Measurements from ENCODE around the gene MAGEA4.

MAGEA4 gene

DNA sequence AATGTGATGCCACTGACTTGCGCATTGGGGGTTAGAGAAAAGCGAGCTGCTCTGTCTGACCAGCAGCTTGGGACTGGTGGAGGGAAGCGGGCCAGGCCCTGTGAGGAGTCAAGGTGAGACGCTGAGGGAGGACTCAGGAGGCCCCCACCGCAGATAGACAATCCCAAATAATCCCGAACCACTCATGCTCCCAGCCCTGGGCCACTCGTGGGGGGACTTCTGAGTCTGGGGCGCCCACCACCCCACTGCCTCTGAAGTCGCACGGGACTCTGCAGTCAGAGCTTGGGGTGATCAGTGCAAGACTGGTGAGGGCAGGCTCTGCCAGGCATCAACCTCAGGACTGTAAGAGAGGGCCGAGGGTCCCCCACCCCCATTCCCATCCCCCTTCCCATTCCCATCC is 6.9 kb downstream of the MAGEA4 start:
- no CpG with 5 or more reads among the region's 11 CpGs for whole genome bisulfite sequencing (ENCODE audit: extremely low coverage, insufficient coverage, insufficient read length)
- H3K23ac ChIP-seq (ENCODE audit: low read length): no peak overlapping the region
- H3K4me1 ChIP-seq (ENCODE audit: control insufficient read depth in 1 of 2, insufficient read depth in 2 of 2, low read length in 2 of 2): no peaks in the 10 kb centered on the region
- H3K27ac ChIP-seq (ENCODE audit: low read depth, low read length): no peak overlapping the region
- H3K4me3 ChIP-seq (ENCODE audit: low read depth, low read length): no peak overlapping the region
- H4K12ac ChIP-seq (ENCODE audit: low read depth, low read length): no peak overlapping the region
- H2BK120ac ChIP-seq (ENCODE audit: insufficient read depth, low read length, poor library complexity): no peak overlapping the region
- H2BK5ac ChIP-seq (ENCODE audit: low read depth, low read length, poor library complexity): no peak overlapping the region
- H4K8ac ChIP-seq (ENCODE audit: low read depth, low read length): no peak overlapping the region
- H2BK12ac ChIP-seq (ENCODE audit: low read length): no peak overlapping the region
- no peaks in the 10 kb centered on the region for H3K9me3 ChIP-seq (ENCODE audit: insufficient read depth, low read depth, low read length)
- H3K4me2 ChIP-seq (ENCODE audit: low read length): no peak overlapping the region
- H2AK5ac ChIP-seq (ENCODE audit: low read length): no peak overlapping the region
- no peak for DNase-seq
- no peaks in the 10 kb centered on the region for H3K79me2 ChIP-seq (ENCODE audit: control insufficient read depth, insufficient read depth, low read length, poor library complexity)
- no peak overlapping the region for H3K4ac ChIP-seq (ENCODE audit: low read depth, low read length)
- no peak overlapping the region for H3K18ac ChIP-seq (ENCODE audit: low read length)
- no peaks in the 10 kb centered on the region for H3K27me3 ChIP-seq (ENCODE audit: insufficient read depth, low read length)
- H3K36me3 ChIP-seq (ENCODE audit: control insufficient read depth in 1 of 2, insufficient read depth in 2 of 2, low read length in 2 of 2): no peaks in the 10 kb centered on the region
- no peaks in the 10 kb centered on the region for H3K79me1 ChIP-seq (ENCODE audit: low read length)
- H4K91ac ChIP-seq (ENCODE audit: low read depth, low read length): no peak overlapping the region
- no peak overlapping the region for H3K9ac ChIP-seq (ENCODE audit: low read length)
- H3K14ac ChIP-seq (ENCODE audit: low read length): no peak overlapping the region
- no peak overlapping the region for H2AFZ ChIP-seq (ENCODE audit: insufficient read depth, low read length, poor library complexity)

GRCh38 chrX:151920101-151920500 is 7.4 kb downstream of the MAGEA4 start:
- WGBS (ENCODE audit: extremely low coverage, insufficient coverage, insufficient read length): no CpG with 5 or more reads among the region's 12 CpGs
- H2BK5ac ChIP-seq (ENCODE audit: low read depth, low read length, poor library complexity): no peak overlapping the region
- H3K4me2 ChIP-seq (ENCODE audit: low read length): no peak overlapping the region
- H2BK120ac ChIP-seq (ENCODE audit: insufficient read depth, low read length, poor library complexity): no peak overlapping the region
- H3K79me2 ChIP-seq (ENCODE audit: control insufficient read depth, insufficient read depth, low read length, poor library complexity): no peaks in the 10 kb centered on the region
- no peaks in the 10 kb centered on the region for H3K36me3 ChIP-seq (ENCODE audit: control insufficient read depth in 1 of 2, insufficient read depth in 2 of 2, low read length in 2 of 2)
- no peak overlapping the region for H3K14ac ChIP-seq (ENCODE audit: low read length)
- H4K91ac ChIP-seq (ENCODE audit: low read depth, low read length): no peak overlapping the region
- DNase-seq: no peak
- no peak overlapping the region for H2AFZ ChIP-seq (ENCODE audit: insufficient read depth, low read length, poor library complexity)
- no peaks in the 10 kb centered on the region for H3K27me3 ChIP-seq (ENCODE audit: insufficient read depth, low read length)
- no peak overlapping the region for H4K12ac ChIP-seq (ENCODE audit: low read depth, low read length)
- H3K79me1 ChIP-seq (ENCODE audit: low read length): no peaks in the 10 kb centered on the region
- no peaks in the 10 kb centered on the region for H3K4me1 ChIP-seq (ENCODE audit: control insufficient read depth in 1 of 2, insufficient read depth in 2 of 2, low read length in 2 of 2)
- H3K4ac ChIP-seq (ENCODE audit: low read depth, low read length): no peak overlapping the region
- no peak overlapping the region for H4K8ac ChIP-seq (ENCODE audit: low read depth, low read length)
- H3K4me3 ChIP-seq (ENCODE audit: low read depth, low read length): no peak overlapping the region
- H2BK12ac ChIP-seq (ENCODE audit: low read length): no peak overlapping the region
- no peak overlapping the region for H3K27ac ChIP-seq (ENCODE audit: low read depth, low read length)
- no peak overlapping the region for H2AK5ac ChIP-seq (ENCODE audit: low read length)
- no peak overlapping the region for H3K18ac ChIP-seq (ENCODE audit: low read length)
- no peak overlapping the region for H3K9ac ChIP-seq (ENCODE audit: low read length)
- no peak overlapping the region for H3K23ac ChIP-seq (ENCODE audit: low read length)
- no peaks in the 10 kb centered on the region for H3K9me3 ChIP-seq (ENCODE audit: insufficient read depth, low read depth, low read length)

DNA sequence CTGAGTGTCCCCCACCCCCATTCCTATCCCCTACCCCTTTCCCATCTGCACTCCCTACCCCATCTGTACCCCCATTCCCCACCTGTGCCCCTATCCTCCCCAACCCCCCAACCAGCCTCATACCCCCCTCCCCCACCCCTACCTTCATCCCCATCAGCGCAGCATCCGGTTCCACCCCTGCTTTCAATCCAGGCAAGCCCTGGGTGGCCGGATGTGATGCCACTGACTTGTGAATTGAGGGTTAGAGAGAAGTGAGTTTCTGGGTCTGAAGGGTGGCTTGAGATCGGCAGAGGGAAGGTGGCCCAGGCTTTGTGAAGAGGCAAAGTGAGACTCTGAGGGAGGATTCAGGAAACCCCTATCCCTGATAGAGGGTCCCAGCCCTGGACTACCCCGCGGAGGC is 7.8 kb downstream of the MAGEA4 start:
- H2AK5ac ChIP-seq (ENCODE audit: low read length): no peak overlapping the region
- no peak overlapping the region for H4K12ac ChIP-seq (ENCODE audit: low read depth, low read length)
- no peak overlapping the region for H3K9ac ChIP-seq (ENCODE audit: low read length)
- no peak overlapping the region for H2BK5ac ChIP-seq (ENCODE audit: low read depth, low read length, poor library complexity)
- no peak overlapping the region for H3K18ac ChIP-seq (ENCODE audit: low read length)
- no peaks in the 10 kb centered on the region for H3K4me1 ChIP-seq (ENCODE audit: control insufficient read depth in 1 of 2, insufficient read depth in 2 of 2, low read length in 2 of 2)
- H3K9me3 ChIP-seq (ENCODE audit: insufficient read depth, low read depth, low read length): no peaks in the 10 kb centered on the region
- H3K4me3 ChIP-seq (ENCODE audit: low read depth, low read length): no peak overlapping the region
- no peaks in the 10 kb centered on the region for H3K27me3 ChIP-seq (ENCODE audit: insufficient read depth, low read length)
- H3K14ac ChIP-seq (ENCODE audit: low read length): no peak overlapping the region
- H3K4me2 ChIP-seq (ENCODE audit: low read length): no peak overlapping the region
- H3K4ac ChIP-seq (ENCODE audit: low read depth, low read length): no peak overlapping the region
- no peaks in the 10 kb centered on the region for H3K79me1 ChIP-seq (ENCODE audit: low read length)
- no peak overlapping the region for H2AFZ ChIP-seq (ENCODE audit: insufficient read depth, low read length, poor library complexity)
- no peak overlapping the region for H2BK12ac ChIP-seq (ENCODE audit: low read length)
- H4K8ac ChIP-seq (ENCODE audit: low read depth, low read length): no peak overlapping the region
- no peak overlapping the region for H4K91ac ChIP-seq (ENCODE audit: low read depth, low read length)
- H3K36me3 ChIP-seq (ENCODE audit: control insufficient read depth in 1 of 2, insufficient read depth in 2 of 2, low read length in 2 of 2): no peaks in the 10 kb centered on the region
- DNase-seq: no peak
- H3K79me2 ChIP-seq (ENCODE audit: control insufficient read depth, insufficient read depth, low read length, poor library complexity): no peaks in the 10 kb centered on the region
- H3K23ac ChIP-seq (ENCODE audit: low read length): no peak overlapping the region
- H2BK120ac ChIP-seq (ENCODE audit: insufficient read depth, low read length, poor library complexity): no peak overlapping the region
- no peak overlapping the region for H3K27ac ChIP-seq (ENCODE audit: low read depth, low read length)
- no CpG with 5 or more reads among the region's 6 CpGs for WGBS (ENCODE audit: extremely low coverage, insufficient coverage, insufficient read length)

DNA sequence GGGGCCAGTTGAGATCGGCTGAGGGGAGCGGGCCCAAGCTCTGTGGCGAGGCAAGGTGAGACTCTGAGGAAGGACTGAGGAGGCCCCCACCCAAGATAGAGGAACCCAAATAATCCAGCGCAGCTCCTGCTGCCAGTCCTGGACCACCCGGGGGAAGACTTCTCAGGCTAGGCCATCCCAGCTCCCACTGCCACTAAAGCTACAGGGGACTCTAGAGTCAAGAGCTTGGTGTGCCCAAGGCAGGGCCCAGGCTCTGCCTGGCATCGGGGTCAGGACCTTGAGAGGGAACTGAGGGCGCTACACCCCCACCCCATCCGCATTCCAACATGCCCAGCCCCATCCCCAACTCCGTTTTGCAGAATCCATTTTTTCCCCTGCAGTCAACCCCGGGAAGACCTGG is 8.6 kb downstream of the MAGEA4 start:
- no peak for DNase-seq
- no peak overlapping the region for H2AFZ ChIP-seq (ENCODE audit: insufficient read depth, low read length, poor library complexity)
- no CpG with 5 or more reads among the region's 10 CpGs for WGBS (ENCODE audit: extremely low coverage, insufficient coverage, insufficient read length)
- H3K18ac ChIP-seq (ENCODE audit: low read length): no peak overlapping the region
- no peak overlapping the region for H4K91ac ChIP-seq (ENCODE audit: low read depth, low read length)
- H2AK5ac ChIP-seq (ENCODE audit: low read length): no peak overlapping the region
- H3K4me3 ChIP-seq (ENCODE audit: low read depth, low read length): no peak overlapping the region
- no peaks in the 10 kb centered on the region for H3K9me3 ChIP-seq (ENCODE audit: insufficient read depth, low read depth, low read length)
- H3K4me2 ChIP-seq (ENCODE audit: low read length): no peak overlapping the region
- no peak overlapping the region for H3K9ac ChIP-seq (ENCODE audit: low read length)
- no peak overlapping the region for H2BK5ac ChIP-seq (ENCODE audit: low read depth, low read length, poor library complexity)
- no peak overlapping the region for H3K14ac ChIP-seq (ENCODE audit: low read length)
- H3K79me2 ChIP-seq (ENCODE audit: control insufficient read depth, insufficient read depth, low read length, poor library complexity): no peaks in the 10 kb centered on the region
- H3K4ac ChIP-seq (ENCODE audit: low read depth, low read length): no peak overlapping the region
- no peaks in the 10 kb centered on the region for H3K27me3 ChIP-seq (ENCODE audit: insufficient read depth, low read length)
- H3K36me3 ChIP-seq (ENCODE audit: control insufficient read depth in 1 of 2, insufficient read depth in 2 of 2, low read length in 2 of 2): no peaks in the 10 kb centered on the region
- no peak overlapping the region for H3K27ac ChIP-seq (ENCODE audit: low read depth, low read length)
- no peak overlapping the region for H4K12ac ChIP-seq (ENCODE audit: low read depth, low read length)
- no peaks in the 10 kb centered on the region for H3K4me1 ChIP-seq (ENCODE audit: control insufficient read depth in 1 of 2, insufficient read depth in 2 of 2, low read length in 2 of 2)
- no peak overlapping the region for H2BK12ac ChIP-seq (ENCODE audit: low read length)
- H3K79me1 ChIP-seq (ENCODE audit: low read length): no peaks in the 10 kb centered on the region
- H4K8ac ChIP-seq (ENCODE audit: low read depth, low read length): no peak overlapping the region
- H2BK120ac ChIP-seq (ENCODE audit: insufficient read depth, low read length, poor library complexity): no peak overlapping the region
- H3K23ac ChIP-seq (ENCODE audit: low read length): no peak overlapping the region
